B cell (primary cell): ENCODE measurements around the gene MARCHF10. TPM values are rescaled to one million over a fixed set of nuclear protein-coding genes. Genes with fewer than 3 reads are reported as not detected.

Experiments used
- ATAC-seq: fragments of 200-7000 bp; cut with Tn5 transposase; one replicate; pipeline ENCODE4 v1.10.0; 2021; ENCODE audit warnings: low read depth, mild to moderate bottlenecking, moderate number of reproducible peaks, moderate library complexity
- CTCF ChIA-PET: fragments of 350-600 bp; sonication (Branson Sonifier 250); formaldehyde crosslinking; loops from one replicate; lab custom pipeline; 2021; ENCODE audit warnings: antibody characterized with exemption, inconsistent platforms; lab: Charles Lee
- POLR2A ChIA-PET: fragments of 350-600 bp; sonication (Branson Sonifier 250); formaldehyde crosslinking; loops from one replicate; lab custom pipeline; 2021; ENCODE audit warnings: antibody characterized with exemption; lab: Charles Lee
- DNase-seq: peaks from one replicate; pipeline ENCODE4 v3.0.0; 2013
- H2AFZ ChIP-seq: 2 replicates; pipeline ENCODE4 v1.6.1; 2012; ENCODE audit warnings: mild to moderate bottlenecking, low read depth, low read length; ENCODE audit not compliant: insufficient read depth, poor library complexity, severe bottlenecking
- H3K27ac ChIP-seq, 2 donors: 1 replicate in 1 of 2; 2 replicates in 1 of 2; pipeline ENCODE4 v1.5.1; 2012 to 2013; ENCODE audit warnings: low read length in 2 of 2, mild to moderate bottlenecking in 2 of 2, moderate library complexity in 1 of 2
- H3K27me3 ChIP-seq, 4 experiments: fragments of 200-600 bp in 1 of 4; sonication (generic) in 1 of 4; replicated peaks in 1 of 4; 1 replicate in 2 of 4; 2 replicates in 2 of 4; pipeline versions ENCODE4 v1.6.1 to v1.7.0; 2013 to 2016; ENCODE audit warnings: low read length in 3 of 4, mild to moderate bottlenecking in 2 of 4, mixed read lengths in 1 of 4, moderate library complexity in 1 of 4; ENCODE audit not compliant: insufficient read depth in 4 of 4, control insufficient read depth in 3 of 4; ENCODE audit errors: control extremely low read depth in 1 of 4
- H3K36me3 ChIP-seq, 2 experiments: replicated peaks in 1 of 2; 1 replicate in 1 of 2; 2 replicates in 1 of 2; pipeline versions ENCODE4 v1.6.1 to v1.7.1; 2013; ENCODE audit warnings: low read length in 1 of 2; ENCODE audit not compliant: insufficient read depth in 2 of 2, control insufficient read depth in 1 of 2; ENCODE audit errors: control extremely low read depth in 1 of 2, extremely low read depth in 1 of 2
- H3K4me1 ChIP-seq, 2 donors: fragments of 200-600 bp in 1 of 2; sonication (generic) in 1 of 2; 1 replicate in 1 of 2; 2 replicates in 1 of 2; pipeline versions ENCODE4 v1.5.1 to v1.6.1; 2013 to 2017; ENCODE audit warnings: low read length in 2 of 2; ENCODE audit not compliant: control insufficient read depth in 2 of 2, insufficient read depth in 2 of 2
- H3K4me2 ChIP-seq: replicated peaks from 2 replicates; pipeline ENCODE3; 2012; ENCODE audit warnings: mild to moderate bottlenecking, low read depth, low read length; ENCODE audit not compliant: poor library complexity, severe bottlenecking
- H3K4me3 ChIP-seq, 5 experiments: fragments of 200-600 bp in 1 of 5; sonication (generic) in 1 of 5; 1 replicate in 3 of 5; 2 replicates in 2 of 5; pipeline versions ENCODE4 v1.5.1 to v1.7.0; 2011 to 2016; ENCODE audit warnings: low read length in 4 of 5, mild to moderate bottlenecking in 4 of 5, low read depth in 2 of 5, control low read depth in 1 of 5, moderate library complexity in 1 of 5; ENCODE audit not compliant: insufficient read depth in 1 of 5; ENCODE audit errors: control extremely low read depth in 1 of 5, extremely low read depth in 1 of 5
- H3K79me2 ChIP-seq: fragments of 200-600 bp; sonication (generic); one replicate; pipeline ENCODE4 v1.6.0; 2016; ENCODE audit warnings: low read length; ENCODE audit not compliant: control insufficient read depth, insufficient read depth
- H3K9ac ChIP-seq: fragments of 200-600 bp; sonication (generic); 2 replicates; pipeline ENCODE4 v1.6.1; 2017; ENCODE audit warnings: mild to moderate bottlenecking, low read length, moderate library complexity
- H3K9me3 ChIP-seq, 3 donors: one replicate each; pipeline versions ENCODE4 v1.6.1 to v1.7.1; 2013; ENCODE audit warnings: low read length in 2 of 3; ENCODE audit not compliant: control insufficient read depth in 2 of 3, insufficient read depth in 1 of 3; ENCODE audit errors: control extremely low read depth in 1 of 3
- H4K20me1 ChIP-seq: 2 replicates; pipeline ENCODE4 v1.6.0; 2012; ENCODE audit warnings: mild to moderate bottlenecking, low read length; ENCODE audit not compliant: insufficient read depth, control insufficient read depth, poor library complexity, severe bottlenecking
- H3K27ac Mint-ChIP-seq: one replicate; pipeline ENCODE4 v1.8.0; 2021; ENCODE audit warnings: mixed read lengths
- H3K27me3 Mint-ChIP-seq: one replicate; pipeline ENCODE4 v1.8.0; 2021; ENCODE audit warnings: mixed read lengths
- H3K4me1 Mint-ChIP-seq: one replicate; pipeline ENCODE4 v1.8.0; 2021; ENCODE audit warnings: mixed read lengths
- H3K4me3 Mint-ChIP-seq: one replicate; pipeline ENCODE4 v1.8.0; 2021; ENCODE audit warnings: mixed read lengths
- H3K9me3 Mint-ChIP-seq: one replicate; pipeline ENCODE4 v1.8.0; 2022; ENCODE audit warnings: mixed read lengths; ENCODE audit not compliant: insufficient read depth
- CTCF ChIP-seq: fragments of 200-600 bp; IDR thresholded peaks from one replicate; pipeline ENCODE4 v1.8.0; 2022; ENCODE audit warnings: antibody characterized with exemption, mild to moderate bottlenecking
- EZH2 ChIP-seq: IDR thresholded peaks from 2 replicates; pipeline ENCODE4 v1.6.1; 2012; ENCODE audit warnings: borderline replicate concordance, low read depth, mild to moderate bottlenecking, moderate library complexity, low read length; ENCODE audit not compliant: insufficient read depth, poor library complexity, severe bottlenecking
- WGBS: methylation state at CpG from one replicate; pipeline ENCODE4 v1.1.5; 2013; ENCODE audit warnings: missing lambda C conversion rate; ENCODE audit not compliant: insufficient coverage; 5-methylcytosine and 5-hydroxymethylcytosine counted together
- intact Hi-C: fragments of 100-400 bp; cut with micrococcal nuclease; formaldehyde crosslinking; loops from one replicate; pipeline ENCODE4 v1.10.0; 2022
- polyA plus RNA-seq: library from polyadenylated mRNA; depleted of rRNA; stranded (reverse); fragments of >200 nt; gene quantifications from 2 replicates; pipeline ENCODE4 v1.2.3, GENCODE V29; 2012
- total RNA-seq, 2 donors: library from RNA; stranded (reverse); fragments of 120-200 nt in 1 of 2; gene quantifications; 1 replicate in 1 of 2; 2 replicates in 1 of 2; pipeline versions ENCODE4 v1.2.3 to v1.2.4, GENCODE V29; 2013 to 2022

The MARCHF10 gene
- total and polyA plus RNA-seq, 2 donors (not counting 1 experiment from before 2014, with no cell fraction given) = 0.24 TPM; not detected in 1

- H3K27me3 Mint-ChIP-seq = peaks cover 44% of the 10 kb centered on the region
- Histone ChIP-seq H2AFZ (no peak overlapping the region), H3K9me3 (peaks cover 0 to 6% (median 0%) of the 10 kb centered on the region in 3 donors), H3K79me2 (no peaks in the 10 kb centered on the region), H3K4me3 (no peak overlapping the region), H3K4me1 (peaks cover 6 to 8% of the 10 kb centered on the region in 2 donors), H4K20me1 (no peaks in the 10 kb centered on the region), H3K36me3 (no peaks in the 10 kb centered on the region), H3K9ac (no peak overlapping the region), H3K4me2 (no peak overlapping the region), H3K27ac (no peak overlapping the region), H3K27me3 (peaks cover 0 to 23% (median 1%) of the 10 kb centered on the region in 4 experiments)
- no peak for DNase-seq
- ChIA-PET CTCF (no interaction called here), POLR2A (no interaction called here)
- intact Hi-C loops = no loop called here
- no peak for ATAC-seq
- peaks cover 10% of the 10 kb centered on the region for H3K4me1 Mint-ChIP-seq
- H3K4me3 Mint-ChIP-seq = no peak overlapping the region
- H3K9me3 Mint-ChIP-seq = no peaks in the 10 kb centered on the region
- WGBS = 92% methylated on average over 2 of the region's 3 CpGs
- no peak overlapping the region for H3K27ac Mint-ChIP-seq
- no peak for TF ChIP-seq EZH2
- TF ChIP-seq CTCF = no peak
Observed at GRCh38 chr17:62805234-62805633, 2.9 kb downstream of the MARCHF10 start.

GRCh38 chr17:62804822-62805221 is 3.3 kb downstream of the MARCHF10 start:
- intact Hi-C loops = no loop called here

More at GRCh38 chr17:62804822-62805221, 3.3 kb downstream of the MARCHF10 start:
- DNase-seq (no peak), ATAC-seq (no peak)
- H2AFZ ChIP-seq = no peak overlapping the region
- POLR2A ChIA-PET = no interaction called here
- no peak overlapping the region for H3K4me2 ChIP-seq
- H4K20me1 ChIP-seq = no peaks in the 10 kb centered on the region
- WGBS = 89% methylated on average over 3 of the region's 8 CpGs
- Mint-ChIP-seq H3K27ac (no peak overlapping the region), H3K9me3 (no peaks in the 10 kb centered on the region), H3K4me1 (peaks cover 10% of the 10 kb centered on the region), H3K4me3 (no peak overlapping the region), H3K27me3 (peaks cover 46% of the 10 kb centered on the region)
- peaks cover 6 to 8% of the 10 kb centered on the region in 2 donors for H3K4me1 ChIP-seq
- CTCF ChIA-PET = no interaction called here
- no peaks in the 10 kb centered on the region for H3K36me3 ChIP-seq
- H3K4me3 ChIP-seq = no peak overlapping the region
- TF ChIP-seq CTCF (no peak), EZH2 (no peak)
- no peak overlapping the region for H3K9ac ChIP-seq
- H3K27ac ChIP-seq = no peak overlapping the region
- H3K27me3 ChIP-seq = peaks cover 0 to 23% (median 1%) of the 10 kb centered on the region in 4 experiments
- peaks cover 0 to 6% (median 0%) of the 10 kb centered on the region in 3 donors for H3K9me3 ChIP-seq
- H3K79me2 ChIP-seq = no peaks in the 10 kb centered on the region
